Vagina (tissue), 2 donors: ENCODE measurements around the gene ZBTB22. TPM values are rescaled to one million over a fixed set of nuclear protein-coding genes. Genes with fewer than 3 reads are reported as not detected.

Source experiments
- DNase-seq, 2 donors: peaks; one replicate each; pipeline ENCODE4 v3.0.0-alpha.2; 2017; ENCODE audit errors: extremely low spot score in 2 of 2
- H3K27ac ChIP-seq: fragments of 200-600 bp; sonication (generic); one replicate; pipeline ENCODE4 v1.5.1; 2019
- H3K27me3 ChIP-seq: fragments of 200-600 bp; sonication (generic); one replicate; pipeline ENCODE4 v1.5.1; 2019
- H3K36me3 ChIP-seq, 2 donors: fragments of 200-600 bp; sonication (generic); one replicate each; pipeline ENCODE4 v1.5.1; 2017 to 2019
- H3K4me1 ChIP-seq: fragments of 200-600 bp; sonication (generic); one replicate; pipeline ENCODE4 v1.5.1; 2019
- H3K4me3 ChIP-seq, 2 donors: fragments of 200-600 bp; sonication (generic); 1 replicate in 1 of 2; 2 replicates in 1 of 2; pipeline ENCODE4 v1.5.1; 2016 to 2019
- H3K9me3 ChIP-seq: fragments of 200-600 bp; sonication (generic); one replicate; pipeline ENCODE4 v1.5.1; 2019
- CTCF ChIP-seq, 3 experiments: fragments of 450-650 bp in 2 of 3; fragments of 200-600 bp in 1 of 3; sonication (generic) in 1 of 3; IDR thresholded peaks; one replicate each; pipeline ENCODE4 v1.5.1; 2017 to 2019; ENCODE audit warnings: antibody characterized with exemption in 3 of 3, mild to moderate bottlenecking in 2 of 3, moderate library complexity in 2 of 3
- POLR2A ChIP-seq, 2 donors: fragments of 450-650 bp; IDR thresholded peaks; one replicate each; pipeline ENCODE4 v1.6.1; 2017; ENCODE audit warnings: antibody characterized with exemption in 2 of 2, mild to moderate bottlenecking in 2 of 2, moderate library complexity in 2 of 2
- POLR2AphosphoS5 ChIP-seq, 2 donors: sonication (generic); formaldehyde crosslinking; IDR thresholded peaks; one replicate each; pipeline ENCODE4 v1.9.0; 2017; ENCODE audit warnings: antibody characterized with exemption in 2 of 2, mild to moderate bottlenecking in 2 of 2, low read depth in 1 of 2; ENCODE audit not compliant: insufficient read depth in 1 of 2
- intact Hi-C: fragments of 100-400 bp; cut with DNase I; formaldehyde crosslinking; loops from one replicate; pipeline ENCODE4 v1.15.1; 2023
- total RNA-seq: library from RNA; depleted of rRNA; stranded (reverse); fragments of >200 nt; gene quantifications from one replicate; pipeline ENCODE4 v1.2.3, GENCODE V29; 2016

ZBTB22 gene
- total RNA-seq, 1 donor from 2014 or later = 18.4 TPM

GRCh38 chr6:33329058-33329457 is 11.5 kb upstream of the ZBTB22 start:
- Histone ChIP-seq H3K4me1 (peaks cover 2% of the 10 kb centered on the region), H3K36me3 (no peaks in the 10 kb centered on the region), H3K27me3 (no peaks in the 10 kb centered on the region), H3K4me3 (no peak overlapping the region), H3K27ac (no peak overlapping the region), H3K9me3 (no peaks in the 10 kb centered on the region)
- intact Hi-C loops = no loop called here
- TF ChIP-seq CTCF (IDR thresholded peaks at IDR 0.05) (no peak), POLR2AphosphoS5 (IDR thresholded peaks at IDR 0.05; ENCODE audit: insufficient read depth in 1 of 2, low read depth in 1 of 2) (no peak), POLR2A (IDR thresholded peaks at IDR 0.05) (no peak)
- no peak for DNase-seq

- H3K4me1 ChIP-seq = peaks cover 40% of the 10 kb centered on the region
- H3K27me3 ChIP-seq = no peaks in the 10 kb centered on the region
- no peak for DNase-seq
- peaks cover 0 to 20% of the 10 kb centered on the region in 2 donors for H3K36me3 ChIP-seq
- H3K27ac ChIP-seq = peak overlapping the region; percentile 90
- peak overlapping the region in 1 of 2 donors; percentile 92 for H3K4me3 ChIP-seq
- intact Hi-C loops = no loop called here
- H3K9me3 ChIP-seq = no peaks in the 10 kb centered on the region
- TF ChIP-seq CTCF (IDR thresholded peaks at IDR 0.05) (no peak), POLR2A (IDR thresholded peaks at IDR 0.05) (no peak)
Observed at GRCh38 chr6:33324125-33324524, 6.6 kb upstream of the ZBTB22 start.

- Histone ChIP-seq H3K9me3 (no peaks in the 10 kb centered on the region), H3K27ac (peak overlapping the region; percentile 90), H3K4me1 (peaks cover 44% of the 10 kb centered on the region), H3K4me3 (peak overlapping the region; percentile 72 to 92), H3K36me3 (peaks cover 0 to 25% of the 10 kb centered on the region in 2 donors), H3K27me3 (no peaks in the 10 kb centered on the region)
- intact Hi-C loops = no loop called here
- TF ChIP-seq POLR2A (IDR thresholded peaks at IDR 0.05) (no peak), POLR2AphosphoS5 (IDR thresholded peaks at IDR 0.05; ENCODE audit: insufficient read depth in 1 of 2, low read depth in 1 of 2) (no peak), CTCF (IDR thresholded peaks at IDR 0.05) (no peak)
- DNase-seq = no peak
Observed at GRCh38 chr6:33323623-33323948, 6.0 kb upstream of the ZBTB22 start.

GRCh38 chr6:33321227-33321626 is 3.7 kb upstream of the ZBTB22 start:
- DNase-seq = no peak
- TF ChIP-seq POLR2A (IDR thresholded peaks at IDR 0.05) (no peak), POLR2AphosphoS5 (IDR thresholded peaks at IDR 0.05; ENCODE audit: insufficient read depth in 1 of 2, low read depth in 1 of 2) (no peak), CTCF (IDR thresholded peaks at IDR 0.05) (no peak)
- peak overlapping the region in 1 of 2 donors; percentile 92 for H3K4me3 ChIP-seq

GRCh38 chr6:33320315-33321181 is 3.0 kb upstream of the ZBTB22 start:
- Histone ChIP-seq H3K36me3 (peaks cover 0 to 25% of the 10 kb centered on the region in 2 donors), H3K27me3 (no peaks in the 10 kb centered on the region), H3K4me1 (peaks cover 66% of the 10 kb centered on the region), H3K27ac (peak overlapping the region; percentile 90), H3K4me3 (peak overlapping the region in 1 of 2 donors; percentile 2), H3K9me3 (no peaks in the 10 kb centered on the region)
- DNase-seq = no peak
- TF ChIP-seq CTCF (IDR thresholded peaks at IDR 0.05) (no peak), POLR2AphosphoS5 (IDR thresholded peaks at IDR 0.05; ENCODE audit: insufficient read depth in 1 of 2, low read depth in 1 of 2) (no peak), POLR2A (IDR thresholded peaks at IDR 0.05) (no peak)
- intact Hi-C loops = no loop called here

More at GRCh38 chr6:33321227-33321626, 3.7 kb upstream of the ZBTB22 start:
- H3K27ac ChIP-seq = peak overlapping the region; percentile 90
- intact Hi-C loops = no loop called here
- peaks cover 0 to 25% of the 10 kb centered on the region in 2 donors for H3K36me3 ChIP-seq
- peaks cover 59% of the 10 kb centered on the region for H3K4me1 ChIP-seq
- no peaks in the 10 kb centered on the region for H3K9me3 ChIP-seq
- no peaks in the 10 kb centered on the region for H3K27me3 ChIP-seq
